Right lung (tissue), 5 donors: ENCODE data around the gene PCNX1. TPM values are rescaled to one million over a fixed set of nuclear protein-coding genes. Genes with fewer than 3 reads are reported as not detected.
A peak's percentile ranks its signal among the peaks of the same experiment; 100 is the strongest.
"Not testable (repeated sequence)": the region's sequence is repeated elsewhere in the genome, so short reads cannot be mapped to it uniquely, and the experiment has no call there.

ENCODE experiments used
- DNase-seq, 2 donors: peaks; one replicate each; pipeline ENCODE4 v3.0.0-alpha.2; 2013
- polyA plus RNA-seq, 5 donors: library from polyadenylated mRNA; unstranded; fragments of 120-200 nt; gene quantifications; one replicate each; pipeline versions ENCODE4 v1.2.1 to v1.2.3, GENCODE V29; 2013; ENCODE audit warnings: inconsistent platforms in 1 of 5, low replicate concordance in 1 of 5; ENCODE audit not compliant: insufficient read length in 5 of 5, insufficient read depth in 1 of 5

PCNX1 gene
- polyA plus RNA-seq, 5 donors: 26.7 to 45.8 (median 40.3) TPM

DNA sequence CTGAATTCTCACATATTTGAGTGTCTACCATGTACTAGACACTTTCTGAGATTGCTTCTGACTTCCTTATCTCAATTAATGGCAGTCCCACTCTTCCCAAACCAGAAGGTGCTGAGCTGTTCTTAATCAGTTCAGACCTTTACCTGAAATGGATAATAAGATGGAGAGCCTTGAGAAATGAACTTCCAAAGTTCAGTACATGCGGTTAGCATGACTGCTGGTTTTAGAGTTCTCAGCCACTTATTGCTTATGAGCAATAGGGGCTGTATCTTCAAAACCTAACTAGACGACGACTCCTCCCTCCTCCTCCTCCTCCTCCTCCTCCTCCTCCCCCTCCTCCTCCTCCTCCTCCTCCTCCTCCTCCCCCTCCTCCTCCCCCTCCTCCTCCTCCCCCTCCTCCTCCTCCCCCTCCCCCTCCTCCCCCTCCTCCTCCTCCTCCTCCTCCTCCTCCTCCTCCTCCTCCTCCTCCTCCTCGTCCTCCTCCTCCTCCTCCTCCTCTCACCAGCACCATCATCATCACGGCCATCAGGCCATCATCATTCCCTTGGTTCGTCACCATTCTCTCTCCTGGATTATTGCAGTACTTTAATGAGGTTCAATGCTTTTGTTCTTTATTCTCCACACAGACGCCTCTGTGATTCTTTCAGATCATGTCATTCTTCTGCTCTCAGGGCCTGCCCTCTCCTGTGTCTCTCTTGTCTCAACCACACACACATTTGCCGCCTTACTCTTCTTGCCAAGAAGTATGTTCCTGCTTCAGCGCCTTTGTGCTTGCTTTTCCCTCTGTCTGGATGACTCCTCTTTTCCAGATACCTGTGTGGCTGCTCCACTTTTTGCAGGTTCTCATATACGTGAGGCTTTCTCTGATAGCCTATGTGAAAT, 2.7 kb downstream of the PCNX1 start:
- DNase-seq: no peak

DNA sequence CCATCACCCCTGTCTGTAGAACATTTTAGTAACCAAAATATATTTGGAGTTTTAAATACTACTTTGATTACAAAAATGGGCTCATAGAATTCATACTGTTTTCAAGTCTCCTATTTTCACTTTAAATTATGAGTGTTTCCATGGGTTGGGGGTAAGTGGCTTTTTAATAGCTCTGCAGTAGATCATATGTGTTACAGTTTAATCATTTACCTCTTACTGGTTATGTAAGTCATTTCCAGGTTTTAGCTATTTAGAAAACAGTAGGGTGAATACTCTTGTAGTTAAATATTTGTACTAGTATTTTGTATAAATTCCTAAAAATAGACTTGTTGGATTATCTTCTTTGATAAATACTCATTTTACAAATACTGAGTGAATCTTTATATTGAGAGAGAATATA, 8.2 kb downstream of the PCNX1 start:
- no peak for DNase-seq

DNA sequence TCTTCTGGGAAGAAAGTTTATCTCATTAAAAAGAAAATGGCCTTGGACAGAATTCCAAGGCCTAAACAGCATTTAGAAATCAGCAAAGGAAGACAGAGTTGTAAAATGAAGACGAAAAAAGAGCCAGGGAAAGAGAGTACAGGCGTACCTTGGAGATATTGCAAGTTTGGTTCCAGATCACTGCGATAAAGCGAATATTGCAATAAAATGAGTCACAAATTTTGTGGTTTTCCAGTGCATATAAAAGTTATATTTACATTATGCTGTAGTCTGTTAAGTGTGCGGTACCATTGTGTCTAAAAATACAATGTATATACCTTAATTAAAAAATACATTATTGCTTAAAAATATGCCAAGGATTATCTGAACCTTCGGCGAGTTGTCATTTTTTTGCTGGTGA, 9.0 kb downstream of the PCNX1 start:
- no peak for DNase-seq

DNA sequence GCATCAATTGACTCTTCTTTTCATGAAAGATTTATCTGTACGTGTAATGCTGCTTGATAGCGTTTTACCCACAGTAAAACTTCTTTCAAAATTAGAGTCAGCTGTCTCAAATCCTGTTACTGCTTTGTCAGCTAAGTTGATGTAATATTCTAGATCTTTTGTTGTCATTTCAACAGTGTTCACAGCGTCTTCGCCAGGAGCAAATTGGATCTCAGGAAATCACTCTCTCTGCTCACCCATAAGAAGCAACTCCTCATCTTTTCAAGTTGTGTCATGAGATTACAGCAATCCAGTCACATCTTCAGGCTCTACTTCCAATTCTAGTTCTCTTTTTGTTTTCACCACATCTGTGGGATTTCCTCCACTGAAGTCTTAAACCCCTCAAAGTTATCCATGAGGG, 9.5 kb downstream of the PCNX1 start:
- no peak for DNase-seq

DNA sequence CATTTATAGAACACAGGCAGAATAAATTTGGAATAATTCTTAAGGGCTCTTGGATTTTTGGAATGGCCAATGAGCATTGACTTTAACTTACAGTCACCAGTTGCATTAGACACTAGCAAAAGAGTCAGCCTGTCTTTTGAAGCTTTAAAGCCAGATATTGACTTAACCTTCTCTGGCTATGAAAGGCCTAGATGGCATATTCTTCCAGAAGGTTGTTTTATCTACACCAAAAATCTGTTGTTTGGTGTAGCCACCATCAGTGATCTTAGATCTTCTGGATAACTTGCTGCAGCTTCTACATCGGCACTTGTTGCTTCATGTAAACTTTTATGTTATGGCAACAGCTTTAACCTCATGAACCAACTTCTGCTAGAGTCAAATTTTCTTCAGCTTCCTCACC, 10.4 kb downstream of the PCNX1 start:
- DNase-seq: no peak

DNA sequence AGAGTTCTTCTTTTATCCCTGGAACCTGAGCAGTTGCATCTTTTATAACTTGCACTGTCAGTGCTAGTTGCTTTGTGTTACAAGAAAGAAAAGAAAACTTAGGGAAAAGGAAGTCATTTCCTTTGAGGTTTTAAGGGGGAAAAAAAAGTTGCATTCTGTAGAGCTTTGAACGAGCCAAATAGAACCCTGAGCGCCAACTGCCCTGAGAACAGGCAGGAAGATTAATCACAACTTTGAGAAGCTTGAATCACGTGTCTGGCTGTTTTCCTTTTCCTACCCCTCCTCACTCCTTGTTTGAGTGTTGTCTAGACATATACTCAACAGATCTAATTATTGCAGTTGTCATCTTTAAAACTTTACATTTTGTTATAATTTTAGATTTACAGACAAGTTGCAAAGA, 12.5 kb downstream of the PCNX1 start:
- no peak for DNase-seq

DNA sequence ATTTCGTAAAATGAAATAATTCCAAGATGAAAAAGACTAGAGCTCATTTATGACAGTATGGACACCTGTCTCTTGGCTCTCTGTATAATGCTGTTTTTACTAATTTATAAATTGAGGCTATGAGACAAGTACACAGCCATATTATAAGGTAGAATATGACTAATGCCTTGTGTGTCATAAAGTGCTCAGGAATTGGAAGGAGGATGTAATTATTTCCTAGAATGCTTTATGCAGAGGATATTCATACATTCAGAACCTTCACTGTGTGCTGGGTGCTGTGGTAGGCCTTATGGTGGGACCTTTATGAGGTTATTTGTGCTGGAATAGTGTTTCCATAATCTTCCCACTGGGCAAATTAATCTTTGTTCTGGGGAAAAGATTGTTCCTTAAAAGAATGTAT, 13.3 kb downstream of the PCNX1 start:
- no peak for DNase-seq

DNA sequence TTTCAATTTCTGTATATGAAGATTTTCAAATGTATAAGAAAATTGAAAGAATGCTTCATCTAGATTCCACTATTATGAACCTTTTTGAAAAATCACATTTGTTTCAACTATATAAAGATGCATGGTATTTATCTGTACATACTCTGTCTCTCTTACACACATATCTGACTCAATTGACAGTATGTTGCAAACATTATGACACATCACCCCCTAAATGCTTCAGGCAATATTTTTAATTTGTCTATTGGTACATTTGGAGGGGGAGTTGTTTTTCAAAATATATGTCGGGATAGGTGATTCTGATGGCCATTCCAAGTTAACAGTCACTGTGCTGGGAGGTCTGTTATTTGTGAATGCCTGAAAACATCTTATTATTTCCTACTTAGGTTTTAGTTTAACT, 14.4 kb downstream of the PCNX1 start:
- DNase-seq: no peak

DNA sequence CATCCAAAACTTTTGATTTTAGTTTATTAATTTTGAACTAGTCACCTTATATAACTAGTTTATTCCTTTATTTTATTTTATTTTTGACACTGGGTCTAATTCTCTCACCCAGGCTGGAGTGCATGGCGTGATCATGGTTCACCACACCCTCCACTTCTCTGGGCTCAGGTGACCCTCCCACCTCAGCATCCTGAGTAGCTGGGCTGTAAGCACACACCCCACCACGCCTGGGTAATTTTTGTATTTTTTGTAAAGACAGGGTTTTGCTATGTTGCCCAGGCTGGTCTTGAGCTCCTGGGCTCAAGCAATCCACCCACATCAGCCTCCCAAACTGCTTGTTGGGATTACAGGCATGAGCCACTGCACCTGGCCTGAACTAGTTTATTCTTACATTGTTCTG, 17.3 kb downstream of the PCNX1 start:
- DNase-seq: no peak

DNA sequence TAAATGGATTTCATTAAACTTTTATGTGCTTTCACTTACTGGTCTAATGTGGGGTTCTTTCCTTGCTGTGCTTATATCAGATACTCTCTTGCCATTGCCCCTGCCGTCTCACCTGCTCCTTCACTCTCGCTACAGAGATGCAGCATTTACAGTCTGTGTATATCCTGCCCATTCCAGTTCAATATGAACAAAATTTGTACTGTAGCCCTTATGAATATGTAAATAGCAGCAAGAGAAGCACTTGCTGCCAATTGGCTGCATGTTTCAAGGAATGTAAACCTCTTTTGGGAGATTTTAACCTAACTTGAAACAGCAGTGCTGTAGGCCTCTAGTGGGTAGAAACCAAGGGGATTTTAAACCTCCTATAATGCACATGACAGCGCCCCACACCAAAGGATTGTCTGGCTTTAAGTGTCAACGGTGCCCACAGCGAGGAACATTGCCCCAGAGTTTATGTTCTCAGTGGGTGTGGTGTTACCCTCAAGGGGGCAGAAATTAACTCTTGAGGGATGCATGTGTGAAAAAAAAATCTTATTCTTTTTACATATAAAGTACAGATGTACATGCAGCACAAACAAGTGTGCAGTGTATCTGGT, 19.1 kb downstream of the PCNX1 start:
- DNase-seq: no peak

DNA sequence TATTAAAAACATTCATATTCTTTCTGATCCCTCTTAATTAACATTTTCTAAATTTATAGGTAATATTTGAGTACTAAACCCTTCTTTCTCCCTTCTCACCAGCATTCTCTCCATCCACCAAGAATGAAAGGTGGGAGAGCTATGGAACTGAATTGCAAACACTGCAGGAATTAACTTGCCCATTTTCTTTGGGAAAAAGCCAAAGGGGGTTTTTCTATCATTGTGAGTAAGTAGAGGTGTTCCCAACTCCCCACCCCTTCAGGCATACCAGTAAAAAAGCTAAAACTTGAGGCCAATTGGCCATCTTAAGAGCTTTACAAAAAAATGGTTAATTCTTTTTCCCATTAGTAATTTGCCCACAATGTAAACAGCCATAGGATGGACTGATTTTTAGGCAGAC, 23.7 kb downstream of the PCNX1 start:
- no peak for DNase-seq

DNA sequence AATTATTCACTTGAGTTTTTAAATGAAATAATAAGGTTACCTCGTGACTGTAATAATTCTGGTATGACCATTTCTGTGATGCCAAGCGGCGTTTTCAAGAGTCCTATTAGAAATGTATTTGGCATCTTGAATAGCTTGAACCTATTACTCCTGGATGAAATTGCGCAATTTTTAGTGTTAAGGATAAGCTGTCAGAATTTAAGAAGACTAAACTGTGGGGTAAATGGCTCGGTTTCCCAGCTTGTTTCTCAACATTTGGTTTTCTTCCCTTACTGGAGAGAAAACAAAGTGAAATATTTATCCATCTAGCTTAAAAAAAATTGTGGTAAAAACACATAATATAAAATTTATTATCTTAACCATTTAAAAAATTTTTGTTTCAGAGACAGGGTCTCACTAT, 26.8 kb downstream of the PCNX1 start:
- peak in 1 of 2 donors; percentile 28 for DNase-seq

DNA sequence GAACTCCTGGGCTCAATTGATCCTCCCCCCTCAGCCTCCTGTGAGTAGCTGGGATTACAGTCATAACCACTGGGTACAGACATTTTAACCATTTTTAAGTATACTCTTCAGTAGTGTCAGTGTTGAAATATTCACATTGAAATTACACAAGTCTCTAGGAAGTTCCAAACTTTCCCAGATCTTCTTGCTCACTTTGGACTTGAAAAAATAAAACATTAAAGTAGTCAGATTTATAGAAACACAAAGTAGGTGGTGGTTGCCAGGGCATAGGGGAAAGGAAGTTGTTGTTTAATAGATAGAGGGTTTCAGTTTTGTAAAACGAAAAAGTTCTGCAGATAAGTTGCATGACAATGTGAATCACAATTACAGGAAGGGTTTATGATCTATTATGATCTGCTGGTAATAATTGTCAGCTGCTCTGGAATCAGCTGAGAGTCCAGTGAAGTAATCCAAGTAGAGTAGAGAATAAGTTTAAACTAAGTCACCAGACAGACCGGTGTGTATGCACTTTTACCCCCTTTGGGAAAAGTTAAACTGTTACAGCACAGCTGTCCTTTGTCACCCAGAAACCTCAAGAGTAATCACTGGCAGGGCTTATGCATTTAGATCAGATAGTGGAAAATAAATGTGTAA, 27.4 kb downstream of the PCNX1 start:
- peak; percentile 76 to 78 for DNase-seq

DNA sequence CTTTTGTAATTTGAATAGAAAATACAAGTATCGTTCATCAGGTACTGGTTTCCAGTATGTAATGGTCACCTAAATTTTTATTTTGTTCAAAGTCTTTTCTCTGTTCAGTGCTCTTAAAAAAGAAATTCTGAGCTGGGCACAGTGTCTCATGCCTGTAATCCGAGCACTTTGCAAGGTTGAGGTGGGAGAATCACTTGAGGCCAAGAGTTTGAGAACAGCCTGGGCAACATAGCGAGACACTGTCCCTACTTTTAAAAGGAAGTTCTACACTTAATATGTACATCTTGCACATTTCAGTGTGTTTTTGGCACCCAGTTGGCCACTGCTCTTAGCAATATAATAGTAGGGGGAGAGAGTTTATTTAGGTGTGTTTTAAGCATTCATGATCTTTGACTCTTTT, 27.9 kb downstream of the PCNX1 start:
- no peak for DNase-seq

DNA sequence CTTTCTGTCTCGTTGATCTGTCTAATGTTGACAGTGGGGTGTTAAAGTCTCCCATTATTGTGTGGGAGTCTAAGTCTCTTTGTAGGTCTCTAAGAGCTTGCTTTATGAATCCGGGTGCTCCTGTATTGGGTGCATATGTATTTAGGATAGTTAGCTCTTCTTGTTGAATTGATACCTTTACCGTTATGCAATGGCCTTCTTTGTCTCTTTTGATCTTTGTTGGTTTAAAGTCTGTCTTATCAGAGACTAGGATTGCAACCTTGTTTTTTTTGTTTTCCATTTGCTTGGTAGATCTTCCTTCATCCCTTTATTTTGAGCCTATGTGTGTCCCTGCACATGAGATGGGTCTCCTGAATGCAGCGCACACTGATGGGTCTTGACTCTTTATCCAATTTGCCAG, 32.4 kb downstream of the PCNX1 start:
- DNase-seq: not testable (repeated sequence)

DNA sequence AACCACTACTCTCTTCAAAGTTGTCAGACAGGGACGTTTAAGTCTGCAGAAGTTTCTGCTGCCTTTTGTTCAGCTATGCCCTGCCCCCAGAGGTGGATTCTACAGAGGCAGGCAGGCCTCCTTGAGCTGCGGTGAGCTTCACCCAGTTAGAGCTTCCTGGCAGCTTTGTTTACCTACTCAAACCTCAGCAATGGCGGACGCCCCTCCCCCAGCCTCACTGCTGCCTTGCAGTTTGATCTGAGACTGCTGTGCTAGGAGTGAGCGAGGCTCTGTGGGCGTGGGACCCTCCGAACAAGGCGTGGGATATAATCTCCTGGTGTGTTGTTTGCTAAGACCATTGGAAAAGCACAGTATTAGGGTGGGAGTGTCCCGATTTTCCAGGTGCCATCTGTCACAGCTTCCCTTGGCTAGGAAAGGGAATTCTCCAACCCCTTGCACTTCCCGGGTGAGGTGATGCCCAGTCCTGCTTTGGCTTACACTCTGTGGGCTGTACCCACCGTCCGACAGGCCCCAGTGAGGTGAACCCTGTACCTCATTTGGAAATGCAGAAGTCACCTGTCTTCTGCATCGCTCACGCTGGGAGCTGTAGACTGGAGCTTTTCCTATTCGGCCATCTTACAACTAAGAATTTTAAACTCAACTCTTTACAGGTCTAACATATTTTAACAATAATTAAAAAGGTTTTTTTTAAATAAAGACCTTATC, 34.5 kb downstream of the PCNX1 start:
- DNase-seq: not testable (repeated sequence)

DNA sequence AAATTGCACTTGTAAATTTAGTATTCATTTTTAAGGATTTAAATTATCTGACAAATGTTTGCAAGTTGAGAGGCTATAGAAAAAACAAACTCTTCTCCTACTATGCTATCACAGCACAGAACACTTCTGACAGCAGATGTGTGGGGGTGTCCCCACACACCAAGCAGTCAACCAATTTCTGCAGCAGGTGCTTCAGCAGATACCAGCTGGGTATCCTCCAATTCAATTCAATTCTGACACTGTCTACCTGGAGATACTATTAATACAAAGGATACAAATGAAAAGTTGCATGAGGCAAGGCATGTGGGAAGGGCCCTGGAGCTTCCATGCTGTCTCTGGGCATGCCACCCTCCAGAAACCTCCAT, 35.1 kb downstream of the PCNX1 start:
- no peak for DNase-seq

DNA sequence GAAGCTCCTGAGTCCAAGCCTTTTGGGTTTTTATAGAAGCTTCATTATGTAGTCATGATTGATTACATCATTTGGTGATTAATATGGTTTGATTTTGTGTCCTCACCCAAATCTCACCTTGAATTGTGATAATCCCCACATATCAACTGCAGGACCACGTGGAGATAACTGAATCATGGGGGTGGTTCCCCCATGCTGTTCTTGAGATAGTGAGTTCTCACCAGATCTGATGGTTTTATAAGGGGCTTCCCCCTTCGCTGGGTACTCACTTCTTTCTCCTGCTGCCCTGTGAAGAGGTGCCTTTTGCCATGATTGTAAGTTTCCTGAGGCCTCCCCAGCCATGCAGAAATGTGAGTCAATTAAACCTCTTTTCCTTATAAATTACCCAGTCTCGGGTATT, 35.5 kb downstream of the PCNX1 start:
- not testable (repeated sequence) for DNase-seq

DNA sequence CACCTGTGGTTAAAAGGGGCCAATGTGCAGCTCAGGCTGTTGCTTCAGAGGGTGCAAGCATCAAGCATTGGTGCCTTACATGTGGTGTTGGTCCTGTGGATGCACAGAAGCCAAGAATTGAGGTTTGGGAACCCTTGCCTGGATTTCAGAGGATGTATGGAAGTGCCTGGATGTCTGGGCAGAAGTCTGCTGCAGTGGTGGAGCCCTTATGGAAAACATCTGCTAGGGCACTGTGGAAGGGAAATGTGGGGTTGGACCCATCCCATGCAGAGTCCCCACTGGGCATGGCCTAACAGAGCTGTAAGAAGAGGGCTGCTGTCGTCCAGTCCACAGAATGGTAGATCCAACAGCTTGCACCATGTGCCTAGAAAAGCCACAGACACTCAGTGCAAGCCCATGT, 36.6 kb downstream of the PCNX1 start:
- no peak for DNase-seq

DNA sequence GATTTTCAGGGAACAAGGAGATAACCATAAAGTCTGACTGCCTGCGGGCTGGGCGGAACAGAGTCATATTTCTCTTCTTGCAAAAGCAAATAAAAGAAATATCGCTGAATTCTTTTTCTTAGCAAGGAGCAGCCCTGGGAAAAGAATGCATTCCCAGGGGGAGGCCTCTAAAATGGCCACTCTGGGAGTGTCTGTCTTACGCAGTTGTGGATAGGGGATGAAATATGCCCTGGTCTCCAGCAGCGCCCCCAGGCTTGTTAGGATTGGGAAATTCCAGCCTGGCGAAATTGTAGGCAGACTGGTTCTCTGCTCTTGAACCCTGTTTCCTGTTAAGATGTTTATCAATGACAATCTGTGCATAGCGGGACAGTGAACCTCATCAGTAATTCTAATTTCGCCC, 40.5 kb downstream of the PCNX1 start:
- no peak for DNase-seq

DNA sequence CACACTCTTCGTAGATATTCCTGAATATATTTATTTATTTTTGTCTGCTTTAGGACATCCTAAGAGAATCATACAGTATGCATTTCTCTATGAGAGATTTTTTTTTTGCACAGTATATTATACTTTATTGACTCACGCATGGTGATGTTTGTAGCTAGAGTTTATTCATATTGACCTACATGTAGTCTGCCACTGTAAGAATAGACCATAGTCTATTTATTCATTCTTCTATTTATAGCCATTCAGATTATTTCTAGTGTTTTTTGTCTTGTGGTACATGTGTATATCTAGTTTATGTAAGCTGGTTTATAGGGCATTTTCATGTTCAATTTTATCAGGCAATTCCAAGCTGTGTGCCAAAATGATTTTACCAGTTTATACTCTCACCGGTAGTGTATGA, 45.2 kb downstream of the PCNX1 start:
- no peak for DNase-seq

DNA sequence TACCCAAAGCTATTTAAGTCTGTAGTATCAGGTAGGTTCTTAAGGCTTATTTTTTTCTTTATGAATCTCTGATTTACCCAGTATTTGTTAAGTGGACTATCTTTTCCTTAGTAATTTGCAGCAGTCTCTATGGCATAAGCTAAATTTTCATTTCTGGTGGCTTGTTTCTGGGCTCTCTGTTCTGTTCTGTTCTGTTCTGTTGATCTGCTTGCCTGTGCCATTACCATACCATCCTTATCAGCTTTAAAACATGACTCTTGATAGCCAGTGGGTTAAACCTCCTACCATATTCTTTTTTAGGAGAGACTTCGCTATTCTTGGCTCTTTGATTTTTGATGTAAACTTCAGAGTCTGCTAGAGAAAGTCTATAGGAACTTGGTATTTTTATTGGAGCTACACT, 46.8 kb downstream of the PCNX1 start:
- no peak for DNase-seq
